NOMO-1 treated with DMSO at 0.1 percent for 48 hours (cell line): ENCODE measurements around the gene CCDC71.

Experiments
- DNase-seq: peaks from one replicate; lab custom pipeline; 2025; ENCODE audit not compliant: unreplicated experiment; lab: John Stamatoyannopoulos, UW

Gene CCDC71

GRCh38 chr3:49132073-49132436, 34.1 kb downstream of the CCDC71 start:
- no peak for DNase-seq

GRCh38 chr3:49131576-49131975, 34.6 kb downstream of the CCDC71 start:
- no peak for DNase-seq

- no peak for DNase-seq
Measured at GRCh38 chr3:49131040-49131439, 35.1 kb downstream of the CCDC71 start.

- no peak for DNase-seq
Measured at GRCh38 chr3:49124991-49125670, 41.0 kb downstream of the CCDC71 start.

- DNase-seq, result no peak
Measured at GRCh38 chr3:49124203-49124602, 41.9 kb downstream of the CCDC71 start.

- no peak for DNase-seq
Measured at GRCh38 chr3:49123687-49124086, 42.4 kb downstream of the CCDC71 start.

- no peak for DNase-seq
Measured at GRCh38 chr3:49122886-49123545, 43.1 kb downstream of the CCDC71 start.

- no peak for DNase-seq
Measured at GRCh38 chr3:49122451-49122850, 43.7 kb downstream of the CCDC71 start.

- DNase-seq, result no peak
Measured at GRCh38 chr3:49122022-49122421, 44.1 kb downstream of the CCDC71 start.

GRCh38 chr3:49121132-49121736, 44.9 kb downstream of the CCDC71 start:
- no peak for DNase-seq

- peak; percentile 79 for DNase-seq
Measured at GRCh38 chr3:49120438-49121131, 45.5 kb downstream of the CCDC71 start, which contains the start of gene USP19. Gene USP19 (minus strand): TSS chr3:49120823. CDS start chr3:49119145, 1,678 bp downstream.

- DNase-seq, result no peak
Measured at GRCh38 chr3:49120096-49120437, 46.1 kb downstream of the CCDC71 start.

- DNase-seq, result no peak
Measured at GRCh38 chr3:49119439-49119838, 46.7 kb downstream of the CCDC71 start.

GRCh38 chr3:49119036-49119435, 47.1 kb downstream of the CCDC71 start:
- DNase-seq, result no peak
